Renal cortical epithelial cell (primary cell): ENCODE data around the gene EFNA5. TPM values are rescaled to one million over a fixed set of nuclear protein-coding genes. Genes with fewer than 3 reads are reported as not detected.

Experiments
- DNase-seq: peaks from one replicate; pipeline ENCODE4 v3.0.0-alpha.2; 2011; ENCODE audit warnings: low read depth
- total RNA-seq: library from RNA; depleted of rRNA; stranded (reverse); fragments of >200 nt; gene quantifications from 2 replicates; pipeline ENCODE4 v1.2.3, GENCODE V29; 2014

The EFNA5 gene
- total RNA-seq, 1 donor from 2014 or later, result 107 TPM

DNA sequence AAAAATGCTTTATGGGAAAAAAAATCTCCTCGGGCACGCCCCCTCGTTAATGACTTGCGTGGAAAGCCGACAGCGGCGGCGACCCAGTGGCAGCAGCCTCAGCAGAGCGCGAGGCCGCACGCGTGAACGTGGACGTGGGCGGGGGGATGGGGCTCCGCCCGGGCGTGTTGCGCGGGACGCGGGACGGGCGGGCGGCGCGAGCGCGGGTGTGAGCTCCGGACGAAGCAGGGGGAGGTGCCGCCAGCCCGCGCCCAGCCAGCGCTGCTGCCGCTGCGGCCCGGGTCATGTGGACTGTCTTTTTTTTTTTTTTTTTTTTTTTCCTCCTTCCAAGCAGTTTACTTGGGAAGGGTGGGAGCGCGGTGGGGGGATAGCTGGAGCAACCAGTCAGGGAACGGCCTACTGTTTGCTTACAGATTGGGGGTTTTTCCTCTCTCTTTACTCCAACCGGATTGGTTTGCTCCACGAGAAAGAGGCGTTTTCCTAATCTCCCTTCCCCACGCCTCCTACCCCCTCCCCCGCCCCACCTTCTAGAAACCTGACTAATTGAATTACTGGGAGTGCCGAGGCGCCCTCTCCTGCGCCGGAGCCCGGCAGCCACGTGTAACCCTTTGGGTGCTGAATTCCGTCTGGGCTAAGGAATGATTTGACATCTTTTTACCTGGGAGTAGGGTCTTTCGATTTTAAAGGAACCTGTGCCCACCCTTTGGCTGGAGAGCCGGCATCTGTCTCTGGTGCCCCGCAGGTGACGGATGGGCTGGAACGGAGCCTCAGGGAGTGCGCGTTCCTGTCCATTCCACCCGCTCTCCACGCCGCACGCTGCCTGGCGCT lies 1.7 kb upstream of the EFNA5 start:
- DNase-seq, result peak; percentile 99

DNA sequence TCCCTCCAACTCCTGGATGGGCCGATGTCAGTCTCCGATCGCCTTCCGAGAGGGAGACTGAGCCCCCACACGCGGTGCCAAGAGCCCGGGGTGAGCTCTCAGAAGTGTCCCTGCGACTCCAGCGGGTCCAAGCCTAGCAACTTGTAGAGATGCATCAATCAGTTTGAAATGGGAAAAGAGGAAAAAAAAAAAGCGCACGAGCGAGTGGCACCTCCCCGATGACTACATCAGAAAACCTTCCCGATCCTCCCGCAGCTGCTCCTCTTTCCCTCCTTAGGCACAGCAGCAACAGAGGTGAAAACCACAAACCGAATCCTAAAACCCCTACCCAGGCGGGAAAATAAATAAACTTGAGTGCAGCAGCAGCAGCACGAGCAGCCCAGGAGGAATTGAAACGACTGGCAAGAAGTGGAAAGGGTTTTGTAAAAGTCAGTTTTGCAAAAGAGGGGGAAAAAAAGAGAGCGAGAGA lies 1.0 kb upstream of the EFNA5 start:
- DNase-seq, result peak; percentile 81

- no peak for DNase-seq
Measured at GRCh38 chr5:107670087-107670931, 428 bp downstream of the EFNA5 start.

- DNase-seq, result no peak
Measured at GRCh38 chr5:107669096-107670031, 1.4 kb downstream of the EFNA5 start.

- peak; percentile 38 for DNase-seq
Measured at GRCh38 chr5:107668154-107669095, 2.3 kb downstream of the EFNA5 start.

- DNase-seq, result no peak
Measured at GRCh38 chr5:107666051-107666655, 4.6 kb downstream of the EFNA5 start.

DNA sequence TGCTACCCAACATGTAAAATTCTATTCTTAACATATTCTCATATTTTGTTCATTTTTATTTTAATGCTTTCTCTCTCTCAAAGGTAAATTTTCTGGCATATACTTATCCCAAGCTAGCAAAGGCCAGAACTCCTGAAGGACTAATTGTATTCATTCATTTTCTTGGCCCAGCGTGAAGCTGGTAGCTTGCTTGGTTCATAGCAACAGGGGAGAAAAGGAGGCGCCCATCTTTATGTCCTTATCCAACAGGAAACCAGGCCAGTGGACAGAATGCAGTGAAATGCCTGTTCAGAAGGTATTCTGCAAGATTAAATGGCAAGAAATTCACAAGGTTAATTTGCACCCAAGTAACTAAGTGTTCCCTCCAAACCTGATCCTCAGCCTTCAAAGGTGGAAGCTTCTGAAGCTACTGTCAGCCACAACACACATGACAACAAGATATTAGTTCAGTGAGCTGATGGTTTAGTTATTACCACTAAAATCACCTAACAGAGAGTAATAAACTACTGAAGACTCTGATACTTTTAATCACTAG lies 5.6 kb downstream of the EFNA5 start:
- no peak for DNase-seq

- DNase-seq, result no peak
Measured at GRCh38 chr5:107663697-107664096, 7.0 kb downstream of the EFNA5 start.

- DNase-seq, result no peak
Measured at GRCh38 chr5:107661650-107662044, 9.1 kb downstream of the EFNA5 start.

- DNase-seq, result no peak
Measured at GRCh38 chr5:107661038-107661649, 9.6 kb downstream of the EFNA5 start.

GRCh38 chr5:107658528-107658927 lies 12.2 kb downstream of the EFNA5 start:
- no peak for DNase-seq

GRCh38 chr5:107655831-107656230 lies 14.9 kb downstream of the EFNA5 start:
- no peak for DNase-seq

- no peak for DNase-seq
Measured at GRCh38 chr5:107654827-107655226, 15.9 kb downstream of the EFNA5 start.

GRCh38 chr5:107653685-107654084 lies 17.1 kb downstream of the EFNA5 start:
- no peak for DNase-seq

- DNase-seq, result no peak
Measured at GRCh38 chr5:107652839-107653607, 17.7 kb downstream of the EFNA5 start.

- no peak for DNase-seq
Measured at GRCh38 chr5:107652408-107652807, 18.3 kb downstream of the EFNA5 start.

DNA sequence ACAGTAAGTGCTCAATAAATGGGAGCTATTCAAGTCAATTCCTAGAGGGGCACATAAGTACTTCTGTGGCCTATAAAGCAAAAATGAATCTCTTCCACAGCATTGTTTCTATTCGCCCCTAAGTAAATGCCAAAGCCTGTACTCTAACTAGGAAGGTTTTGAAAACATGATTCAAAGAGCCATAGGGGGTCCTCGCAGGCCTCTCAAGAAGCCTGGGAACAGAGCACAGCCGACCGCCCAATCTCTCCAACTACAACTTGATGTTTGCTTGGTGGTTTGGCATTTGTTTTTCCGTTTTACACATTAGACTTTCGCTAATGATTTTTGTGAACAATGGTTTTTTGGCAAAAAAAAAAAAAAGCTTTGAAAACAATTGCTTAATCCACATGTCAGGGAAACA lies 19.4 kb downstream of the EFNA5 start:
- no peak for DNase-seq

GRCh38 chr5:107646418-107646817 lies 24.3 kb downstream of the EFNA5 start:
- peak; percentile 44 for DNase-seq

GRCh38 chr5:107640568-107640967 lies 30.2 kb downstream of the EFNA5 start:
- DNase-seq, result no peak
